Measurements from ENCODE around the gene CTXND1.

DNA sequence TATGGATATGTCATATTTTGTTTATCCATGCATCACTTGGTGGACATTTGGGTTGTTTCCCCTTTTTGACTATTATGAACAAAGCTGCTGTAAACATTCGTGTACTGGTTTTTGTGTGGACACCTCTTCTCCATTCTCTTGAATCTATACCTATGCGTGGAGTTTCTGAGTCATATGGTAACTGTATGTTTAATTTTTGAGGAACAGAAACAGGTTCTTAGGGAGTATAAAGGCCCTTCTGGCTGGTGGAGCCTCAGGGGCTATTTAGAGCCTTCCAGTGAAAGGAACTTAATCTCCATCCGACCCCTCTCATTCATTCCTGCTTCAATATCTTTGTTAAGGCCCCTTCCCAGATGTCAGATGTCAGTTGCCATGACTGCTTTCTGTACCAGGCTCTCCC lies 14.1 kb upstream of the CTXND1 start:
- TF ChIP-seq, protein P1, sequence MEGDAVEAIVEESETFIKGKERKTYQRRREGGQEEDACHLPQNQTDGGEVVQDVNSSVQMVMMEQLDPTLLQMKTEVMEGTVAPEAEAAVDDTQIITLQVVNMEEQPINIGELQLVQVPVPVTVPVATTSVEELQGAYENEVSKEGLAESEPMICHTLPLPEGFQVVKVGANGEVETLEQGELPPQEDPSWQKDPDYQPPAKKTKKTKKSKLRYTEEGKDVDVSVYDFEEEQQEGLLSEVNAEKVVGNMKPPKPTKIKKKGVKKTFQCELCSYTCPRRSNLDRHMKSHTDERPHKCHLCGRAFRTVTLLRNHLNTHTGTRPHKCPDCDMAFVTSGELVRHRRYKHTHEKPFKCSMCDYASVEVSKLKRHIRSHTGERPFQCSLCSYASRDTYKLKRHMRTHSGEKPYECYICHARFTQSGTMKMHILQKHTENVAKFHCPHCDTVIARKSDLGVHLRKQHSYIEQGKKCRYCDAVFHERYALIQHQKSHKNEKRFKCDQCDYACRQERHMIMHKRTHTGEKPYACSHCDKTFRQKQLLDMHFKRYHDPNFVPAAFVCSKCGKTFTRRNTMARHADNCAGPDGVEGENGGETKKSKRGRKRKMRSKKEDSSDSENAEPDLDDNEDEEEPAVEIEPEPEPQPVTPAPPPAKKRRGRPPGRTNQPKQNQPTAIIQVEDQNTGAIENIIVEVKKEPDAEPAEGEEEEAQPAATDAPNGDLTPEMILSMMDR (IDR thresholded peaks at IDR 0.05), result no peak
- TF ChIP-seq POLR2A (IDR thresholded peaks at IDR 0.05), result no peak
